Ishikawa (cell line): ENCODE measurements around the gene MAOB.

ENCODE experiments used
- MAX ChIP-seq: IDR thresholded peaks from 2 replicates; pipeline ENCODE4 v1.6.1; 2012
- RAD21 ChIP-seq: IDR thresholded peaks from 2 replicates; pipeline ENCODE4 v1.6.1; 2012; ENCODE audit warnings: low read depth
- TCF12 ChIP-seq: IDR thresholded peaks from 2 replicates; pipeline ENCODE4 v1.6.1; 2012; ENCODE audit warnings: low read depth
- YY1 ChIP-seq: IDR thresholded peaks from 2 replicates; pipeline ENCODE4 v1.6.1; 2012; ENCODE audit warnings: low read depth
- ZBTB7A ChIP-seq: IDR thresholded peaks from 2 replicates; pipeline ENCODE4 v1.6.1; 2012; ENCODE audit warnings: low read depth

GRCh38 chrX:43728002-43728401, 154.2 kb downstream of the MAOB start:
- TF ChIP-seq TCF12 (no peak), ZBTB7A (no peak), YY1 (no peak), MAX (no peak), RAD21 (no peak)
